ENCODE data around the gene TTLL6. TPM values are rescaled to one million over a fixed set of nuclear protein-coding genes. Genes with fewer than 3 reads are reported as not detected.

The TTLL6 gene
- total RNA-seq, 1 experiment from 2014 or later = not detected

- DNase-seq (ENCODE audit: low read depth) = no peak
Observed at GRCh38 chr17:48738803-48739526, 78.1 kb downstream of the TTLL6 start.

- no peak for DNase-seq (ENCODE audit: low read depth)
Observed at GRCh38 chr17:48738424-48738802, 78.6 kb downstream of the TTLL6 start.

- DNase-seq (ENCODE audit: low read depth) = no peak
Observed at GRCh38 chr17:48737330-48738043, 79.5 kb downstream of the TTLL6 start.

GRCh38 chr17:48735062-48735351, 82.0 kb downstream of the TTLL6 start:
- no peak for DNase-seq (ENCODE audit: low read depth)

GRCh38 chr17:48734333-48735061, 82.5 kb downstream of the TTLL6 start:
- no peak for DNase-seq (ENCODE audit: low read depth)

GRCh38 chr17:48733632-48734328, 83.2 kb downstream of the TTLL6 start:
- no peak for DNase-seq (ENCODE audit: low read depth)

GRCh38 chr17:48732688-48733629, 84.1 kb downstream of the TTLL6 start:
- no peak for DNase-seq (ENCODE audit: low read depth)

GRCh38 chr17:48731355-48731754, 85.7 kb downstream of the TTLL6 start:
- DNase-seq (ENCODE audit: low read depth) = no peak

- no peak for DNase-seq (ENCODE audit: low read depth)
Observed at GRCh38 chr17:48730240-48730550, 86.8 kb downstream of the TTLL6 start.

- DNase-seq (ENCODE audit: low read depth) = no peak
Observed at GRCh38 chr17:48729335-48730239, 87.4 kb downstream of the TTLL6 start.

GRCh38 chr17:48728232-48729231, 88.5 kb downstream of the TTLL6 start, which contains the start of gene HOXB13:
TSS of gene HOXB13 (minus strand) at chr17:48728750. CDS start at chr17:48728593, 157 bp downstream.
- DNase-seq (ENCODE audit: low read depth) = peak; percentile 71

GRCh38 chr17:48727415-48728175, 89.4 kb downstream of the TTLL6 start:
- no peak for DNase-seq (ENCODE audit: low read depth)

- no peak for DNase-seq (ENCODE audit: low read depth)
Observed at GRCh38 chr17:48726916-48727286, 90.1 kb downstream of the TTLL6 start.

GRCh38 chr17:48726114-48726915, 90.7 kb downstream of the TTLL6 start:
- no peak for DNase-seq (ENCODE audit: low read depth)

- no peak for DNase-seq (ENCODE audit: low read depth)
Observed at GRCh38 chr17:48725288-48726064, 91.6 kb downstream of the TTLL6 start.

- DNase-seq (ENCODE audit: low read depth) = no peak
Observed at GRCh38 chr17:48725004-48725287, 92.1 kb downstream of the TTLL6 start.

Measured in LHCN-M2 (cell line).